HG03342 (cell line): Measurements from ENCODE around the gene FAM72D.
"Not testable (repeated sequence)": the region's sequence is repeated elsewhere in the genome, so short reads cannot be mapped to it uniquely, and the experiment has no call there.

ENCODE experiments used
- ATAC-seq: cut with Tn5 transposase; IDR thresholded peaks from one replicate; pipeline ENCODE4 v1.9.1; 2021; ENCODE audit warnings: mild to moderate bottlenecking, moderate library complexity; ENCODE audit not compliant: unreplicated experiment

FAM72D gene

GRCh38 chr1:145144264-145144913 lies 48.6 kb downstream of the FAM72D start:
- ATAC-seq = not testable (repeated sequence)

- not testable (repeated sequence) for ATAC-seq
Observed at GRCh38 chr1:145146308-145146707, 50.5 kb downstream of the FAM72D start.

- not testable (repeated sequence) for ATAC-seq
Observed at GRCh38 chr1:145147172-145147571, 51.4 kb downstream of the FAM72D start.

- not testable (repeated sequence) for ATAC-seq
Observed at GRCh38 chr1:145155421-145155820, 59.6 kb downstream of the FAM72D start.

GRCh38 chr1:145155873-145156272 lies 60.1 kb downstream of the FAM72D start:
- ATAC-seq = not testable (repeated sequence)

GRCh38 chr1:145156891-145157610 lies 61.3 kb downstream of the FAM72D start:
- peak; percentile 57 for ATAC-seq

- not testable (repeated sequence) for ATAC-seq
Observed at GRCh38 chr1:145157715-145158114, 61.9 kb downstream of the FAM72D start.

- ATAC-seq = peak; percentile 60
Observed at GRCh38 chr1:145161046-145161752, 65.4 kb downstream of the FAM72D start.
